ENCODE data around the gene CCDC24.

GRCh38 chr1:43978551-43979260, 12.7 kb upstream of the CCDC24 start, which contains the start of gene B4GALT2:
- TF ChIP-seq POLR2A (IDR thresholded peaks at IDR 0.05): no peak
- no peak for TF ChIP-seq CTCF (IDR thresholded peaks at IDR 0.05)

Measured in ovary (tissue), 3 donors.